Activated T-helper 1 cell treated with anti-CD3 and anti-CD28 coated beads, Interleukin-2, amount 50 U/mL, for 16 hours (primary cell): ENCODE results near the gene LYRM1.

ENCODE experiments used
- DNase-seq, 2 donors: peaks; one replicate each; pipeline ENCODE4 v3.0.0-alpha.2; 2020; ENCODE audit warnings: low read depth in 1 of 2, low spot score in 1 of 2

The LYRM1 gene

DNA sequence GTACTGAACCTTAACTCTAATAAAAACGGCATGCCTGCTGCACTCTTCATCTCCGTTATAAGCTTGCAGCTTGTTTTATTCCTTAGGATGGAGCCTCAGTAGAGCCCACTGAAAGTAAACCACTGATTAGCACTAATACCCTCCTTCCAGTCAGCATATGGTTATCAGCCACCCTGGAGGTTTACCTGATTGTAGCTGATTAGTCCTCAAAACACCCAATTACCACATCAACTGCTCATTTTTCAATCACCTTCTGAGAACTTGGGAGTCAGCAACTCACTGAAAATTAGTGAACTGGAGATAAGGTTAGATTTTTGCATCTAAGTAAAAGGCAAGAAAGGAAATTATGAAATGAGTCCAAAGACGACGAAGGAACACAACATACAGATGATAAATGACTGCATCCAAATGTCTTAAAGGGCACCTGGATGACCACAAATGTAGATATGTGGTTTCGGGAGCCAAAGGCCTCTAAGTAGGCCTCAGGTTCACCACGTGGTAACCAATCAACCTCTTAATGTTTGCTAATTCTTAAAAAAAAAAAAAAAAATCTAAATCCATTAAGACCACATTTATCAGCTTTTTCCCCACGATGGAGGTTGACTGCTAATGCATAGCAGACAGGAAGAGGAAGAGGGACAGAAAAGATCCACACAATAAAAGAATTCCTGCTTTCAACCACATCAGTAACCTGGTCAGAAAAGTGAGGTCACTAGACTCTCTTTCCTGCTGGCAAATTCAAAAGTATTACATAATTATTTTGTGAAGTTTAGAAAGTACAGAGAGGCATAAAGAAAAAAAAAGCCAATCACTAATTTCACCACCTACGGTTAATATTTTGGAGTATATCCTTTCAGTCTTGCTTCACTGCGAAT, 28.4 kb upstream of the LYRM1 start:
- DNase-seq = no peak

DNA sequence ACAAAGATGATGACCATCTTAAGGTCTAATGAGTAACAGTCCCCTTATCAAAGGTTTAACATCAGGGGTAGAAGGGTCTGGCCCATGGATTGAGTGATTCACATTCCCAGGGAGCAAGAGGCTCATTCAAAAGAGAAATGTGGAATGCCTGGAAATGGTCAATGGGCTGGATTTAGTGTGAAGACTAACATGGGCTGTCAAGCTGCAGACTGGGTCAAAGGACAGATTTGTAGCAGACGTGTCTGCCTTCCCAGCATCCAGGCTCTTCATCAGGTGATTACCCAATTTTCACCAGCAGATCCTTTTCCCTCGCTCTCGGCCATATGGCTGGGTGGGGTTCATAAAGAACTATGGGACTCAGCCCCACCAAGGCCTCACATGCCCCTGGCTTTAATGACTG, 27.2 kb upstream of the LYRM1 start:
- no peak for DNase-seq

DNA sequence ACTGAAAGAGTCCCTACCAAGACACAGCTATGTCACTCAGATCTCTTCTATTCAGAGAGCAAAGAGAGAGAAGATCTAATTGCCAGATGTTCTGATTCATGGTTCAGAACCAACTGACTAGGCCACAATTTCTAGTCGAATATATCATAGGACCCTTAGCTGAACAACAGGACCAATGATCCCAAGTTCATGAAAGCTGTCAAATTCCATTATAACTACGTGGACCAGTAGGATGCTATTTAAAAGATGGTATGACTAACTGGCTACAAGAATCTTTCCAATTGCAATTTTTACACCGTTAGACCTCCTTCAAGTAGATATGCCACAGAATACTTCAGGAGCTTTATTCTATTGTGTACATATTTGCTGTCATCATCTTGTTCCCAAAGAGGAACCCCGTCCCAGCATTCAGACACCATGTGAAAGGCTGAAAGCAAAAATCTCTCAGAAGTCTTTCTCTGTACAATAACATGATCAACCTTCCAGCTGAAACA, 26.4 kb upstream of the LYRM1 start:
- no peak for DNase-seq

DNA sequence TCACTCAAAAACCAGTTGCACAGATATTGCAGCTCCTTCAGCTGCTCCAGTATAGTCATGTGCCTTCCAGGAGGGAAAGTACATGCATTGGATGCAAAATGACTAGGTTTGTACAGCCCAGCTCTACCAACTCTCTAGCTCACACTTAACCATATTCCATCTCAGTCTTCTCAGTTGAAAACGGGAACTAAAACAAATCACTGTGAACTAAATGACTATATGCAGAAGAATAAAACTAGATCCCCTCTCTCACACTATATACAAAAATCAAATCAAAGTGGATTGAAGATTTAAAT, 25.3 kb upstream of the LYRM1 start:
- DNase-seq = no peak

DNA sequence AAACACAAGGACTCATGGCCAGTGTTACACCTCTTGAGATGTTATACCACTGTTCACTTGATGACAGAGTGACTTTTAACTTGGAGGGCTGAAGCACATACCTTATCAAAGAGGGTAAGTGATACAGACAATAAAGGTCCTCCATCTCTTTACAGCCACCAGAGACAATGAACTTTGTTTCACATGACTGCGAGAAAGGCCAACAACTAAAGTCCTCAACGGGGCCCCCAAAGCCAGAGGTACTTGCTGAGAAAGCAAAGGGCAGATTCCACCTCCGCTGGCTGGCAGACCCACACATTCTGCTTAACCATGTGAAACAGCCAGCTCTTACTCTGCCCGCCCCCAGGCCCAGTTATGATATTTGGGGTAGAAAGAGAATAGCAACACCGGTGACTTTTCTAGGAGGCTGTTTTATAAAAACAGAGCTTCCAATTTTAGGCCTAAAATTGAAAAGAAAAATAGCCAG, 21.9 kb upstream of the LYRM1 start:
- no peak for DNase-seq

DNA sequence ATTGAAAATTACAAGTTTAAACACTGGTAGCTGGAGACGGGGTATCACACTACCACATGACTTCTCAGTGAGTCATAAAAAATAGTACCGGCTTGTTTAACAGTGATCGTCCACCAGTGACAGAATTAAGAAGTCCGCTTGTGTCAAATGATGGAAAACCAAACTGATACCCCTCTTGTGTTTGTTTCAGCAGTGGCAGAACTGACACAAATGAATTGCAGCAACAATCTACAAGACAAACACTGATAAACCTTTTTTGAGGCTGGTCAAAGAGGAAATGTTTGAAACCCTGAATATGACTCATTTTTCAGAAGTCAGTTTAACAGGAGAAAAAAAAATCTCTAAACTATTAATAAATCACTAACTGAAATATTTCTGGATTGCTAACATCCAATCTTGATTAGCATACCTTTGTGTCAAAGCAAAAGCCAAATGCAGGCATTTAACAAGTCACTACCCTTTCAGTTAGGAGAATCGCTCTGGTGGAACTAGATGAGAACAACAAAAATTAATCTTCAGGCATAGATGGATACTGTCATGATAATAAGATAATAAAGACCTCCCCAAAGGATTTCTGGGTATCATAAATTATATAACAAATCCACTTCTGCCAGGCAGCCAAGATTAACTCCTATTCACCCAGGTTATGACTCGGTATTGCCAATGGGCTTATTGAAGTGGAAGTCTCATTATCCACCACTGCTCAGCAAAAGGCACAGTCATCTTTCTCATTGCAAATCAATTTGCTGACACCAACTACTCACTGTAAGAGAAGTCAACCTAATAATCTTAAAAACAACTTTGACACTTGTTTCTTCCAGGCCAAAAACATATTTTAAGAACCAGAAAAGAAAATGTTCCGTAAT, 21.2 kb upstream of the LYRM1 start:
- DNase-seq = no peak

DNA sequence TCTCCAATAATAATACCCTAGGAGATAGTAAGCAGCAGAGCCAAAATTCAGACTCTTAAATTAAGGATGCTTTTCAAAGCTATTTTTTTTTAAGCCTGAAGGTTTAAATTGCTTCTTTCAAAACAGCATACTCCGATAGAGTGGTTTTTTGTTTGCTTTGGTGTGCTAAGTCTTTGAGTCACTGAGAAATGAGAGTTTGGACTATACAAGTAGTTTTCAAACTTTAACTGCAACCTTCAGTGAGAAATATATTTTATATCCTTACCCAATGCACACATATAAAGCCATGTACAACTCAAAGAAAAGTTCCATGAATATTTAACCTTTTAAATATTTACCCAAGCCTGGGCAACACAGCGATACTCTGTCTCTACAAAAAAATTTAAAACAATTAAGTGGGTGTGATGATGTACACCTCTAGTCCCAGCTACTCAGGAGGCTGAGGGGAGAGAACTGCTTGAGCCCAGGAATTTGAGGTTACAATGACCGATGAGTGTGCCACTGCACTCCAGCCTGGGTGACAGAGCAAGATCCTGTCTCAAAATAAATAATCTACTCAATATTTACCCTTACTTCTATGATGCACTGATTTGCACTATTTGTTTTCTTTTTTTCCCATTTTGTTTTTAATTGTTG, 19.6 kb upstream of the LYRM1 start:
- no peak for DNase-seq

DNA sequence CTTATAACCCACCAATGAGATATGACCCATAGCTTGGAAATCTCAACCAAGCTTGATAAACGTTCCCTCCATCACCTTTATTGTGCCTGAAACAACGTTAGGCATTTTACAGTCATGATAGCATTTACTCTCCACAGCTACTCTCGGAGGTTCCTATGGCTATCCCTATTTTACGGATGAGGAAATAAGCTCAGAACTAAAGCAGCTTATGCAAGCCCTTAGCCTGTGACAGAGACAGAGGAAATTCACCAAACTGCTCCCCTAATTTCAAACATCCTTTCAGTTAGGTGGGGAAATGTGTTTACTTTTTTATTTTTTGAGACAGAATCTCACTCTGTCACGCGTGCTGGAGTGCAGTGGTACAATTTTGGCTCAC, 19.1 kb upstream of the LYRM1 start:
- no peak for DNase-seq

DNA sequence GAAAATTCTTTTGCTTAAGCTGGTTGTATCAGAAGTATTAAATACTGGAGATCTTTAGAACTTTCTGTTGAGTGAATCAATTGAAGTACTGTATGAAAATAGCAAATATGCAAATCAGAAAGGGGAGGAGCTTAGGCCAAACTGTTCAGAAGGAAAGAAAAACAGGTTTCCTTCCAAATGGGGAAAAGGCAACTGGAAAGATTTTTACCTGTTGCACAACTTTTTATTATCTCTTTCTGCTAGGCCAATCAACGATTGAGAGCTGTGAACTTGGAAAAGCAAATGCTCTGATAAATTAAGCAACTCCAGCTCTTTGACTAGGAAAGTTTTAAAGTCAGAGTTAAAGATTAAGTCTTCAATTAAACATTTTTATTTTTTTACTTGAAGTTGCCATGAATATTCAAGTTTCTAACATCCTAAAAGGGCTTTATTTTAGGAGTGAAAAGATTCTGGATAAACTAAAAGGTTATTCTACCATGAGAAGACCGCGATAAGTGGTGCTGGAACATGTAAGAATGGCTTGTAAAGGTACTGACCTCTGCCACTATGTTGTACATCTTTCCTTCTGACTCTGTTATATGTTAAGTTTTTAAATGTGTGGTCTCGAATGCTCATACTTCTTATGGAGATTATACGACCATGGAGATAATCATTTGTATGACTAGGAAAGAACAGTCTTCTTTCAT, 16.9 kb upstream of the LYRM1 start:
- no peak for DNase-seq

DNA sequence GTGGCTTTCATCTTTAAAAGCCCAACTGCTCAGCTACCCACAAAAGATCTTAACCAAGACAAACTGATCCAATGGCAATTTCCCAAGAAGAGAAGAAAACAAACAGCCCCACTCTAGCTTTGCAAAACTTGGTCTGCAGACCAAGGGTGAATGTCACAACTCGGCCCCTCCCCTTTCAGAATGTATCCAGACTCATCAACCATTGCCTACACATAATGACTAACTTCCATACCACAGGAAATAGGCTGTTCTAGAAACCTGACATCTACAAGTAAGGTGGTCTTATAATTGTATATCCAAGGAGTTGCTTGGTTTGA, 16.4 kb upstream of the LYRM1 start:
- DNase-seq = no peak

DNA sequence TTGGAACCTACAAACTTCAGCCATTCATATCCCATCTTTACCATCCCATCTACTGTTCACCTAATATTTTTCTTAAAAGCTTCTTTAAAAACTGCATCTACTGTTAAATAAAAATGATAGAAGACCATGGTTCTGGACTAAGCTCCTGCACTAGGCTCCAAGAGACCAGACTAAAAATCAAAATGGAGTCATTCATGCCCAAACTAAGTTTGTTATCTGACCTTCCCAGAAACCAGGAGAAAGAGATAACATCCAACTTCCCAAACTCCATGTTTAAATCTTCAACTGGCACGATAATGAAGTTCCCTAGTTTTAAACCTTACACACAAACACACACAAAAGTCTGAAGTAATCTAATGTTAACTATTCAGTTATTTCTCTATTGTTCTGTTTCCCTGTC, 14.3 kb upstream of the LYRM1 start:
- no peak for DNase-seq

DNA sequence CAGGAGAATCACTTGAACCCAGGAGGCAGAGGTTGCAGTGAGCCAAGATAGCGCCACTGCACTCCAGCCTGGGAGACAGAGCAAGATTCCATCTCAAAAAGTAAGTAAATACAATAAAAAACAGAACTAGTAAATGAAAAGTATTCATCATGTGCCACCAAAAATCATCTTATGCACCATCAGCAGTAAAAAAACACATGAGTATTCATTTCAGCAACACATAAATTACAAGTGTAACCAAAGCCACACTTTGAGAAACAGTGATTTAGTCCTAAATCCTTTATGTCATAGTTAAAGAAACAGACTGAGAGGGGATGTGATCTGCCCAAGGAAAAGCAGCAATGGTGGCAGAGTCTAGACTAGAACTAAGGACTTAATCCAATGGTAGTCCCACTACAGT, 13.4 kb upstream of the LYRM1 start:
- no peak for DNase-seq

DNA sequence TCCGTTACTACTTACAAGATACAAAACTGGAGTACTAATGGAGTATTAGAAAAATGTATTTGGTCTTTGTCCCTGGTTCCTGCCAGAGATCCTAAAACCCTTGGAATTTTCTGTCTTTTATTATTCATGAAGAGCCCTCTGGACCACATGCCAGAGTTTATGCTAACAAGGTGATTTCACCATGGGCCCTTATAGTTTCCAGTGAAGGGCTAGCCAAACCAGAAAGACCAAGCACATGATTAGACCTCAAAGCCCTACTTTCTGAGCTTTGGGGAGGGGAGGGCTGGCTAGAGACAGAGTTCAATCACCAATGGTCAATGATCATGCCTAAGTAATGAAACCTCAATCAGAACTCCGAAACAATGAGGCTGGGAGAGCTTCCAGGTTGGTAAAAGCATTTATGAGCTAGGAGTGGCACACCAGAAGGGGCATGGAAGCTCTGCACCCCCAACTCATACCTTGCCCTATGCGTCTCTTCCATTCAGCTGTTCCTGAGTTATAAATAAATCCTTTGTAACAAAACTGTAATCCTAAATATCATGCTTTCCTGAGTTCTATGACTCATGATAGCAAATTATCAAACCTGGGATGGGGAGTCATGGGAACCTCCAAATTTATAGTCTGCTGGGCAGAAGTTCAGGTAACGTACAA, 10.8 kb upstream of the LYRM1 start:
- no peak for DNase-seq

DNA sequence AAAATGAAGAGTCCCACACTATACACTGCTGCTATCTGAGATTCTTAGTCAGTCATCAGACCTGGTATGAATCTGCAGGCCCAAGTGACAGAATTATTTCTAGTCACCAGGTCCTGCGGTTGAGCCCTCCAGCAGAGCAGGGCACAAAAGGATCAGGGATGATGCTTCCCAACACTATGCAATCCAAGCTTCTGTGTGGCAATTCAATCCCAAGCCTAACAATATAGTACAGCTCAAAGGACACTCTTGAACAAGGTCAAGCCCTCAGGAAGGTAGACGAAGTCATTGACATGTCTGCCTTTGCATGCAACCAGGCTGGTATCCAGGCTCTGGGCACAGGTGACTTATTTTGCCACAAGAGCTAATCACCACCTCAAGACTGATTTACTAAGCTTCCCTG, 6.2 kb upstream of the LYRM1 start:
- DNase-seq = no peak

DNA sequence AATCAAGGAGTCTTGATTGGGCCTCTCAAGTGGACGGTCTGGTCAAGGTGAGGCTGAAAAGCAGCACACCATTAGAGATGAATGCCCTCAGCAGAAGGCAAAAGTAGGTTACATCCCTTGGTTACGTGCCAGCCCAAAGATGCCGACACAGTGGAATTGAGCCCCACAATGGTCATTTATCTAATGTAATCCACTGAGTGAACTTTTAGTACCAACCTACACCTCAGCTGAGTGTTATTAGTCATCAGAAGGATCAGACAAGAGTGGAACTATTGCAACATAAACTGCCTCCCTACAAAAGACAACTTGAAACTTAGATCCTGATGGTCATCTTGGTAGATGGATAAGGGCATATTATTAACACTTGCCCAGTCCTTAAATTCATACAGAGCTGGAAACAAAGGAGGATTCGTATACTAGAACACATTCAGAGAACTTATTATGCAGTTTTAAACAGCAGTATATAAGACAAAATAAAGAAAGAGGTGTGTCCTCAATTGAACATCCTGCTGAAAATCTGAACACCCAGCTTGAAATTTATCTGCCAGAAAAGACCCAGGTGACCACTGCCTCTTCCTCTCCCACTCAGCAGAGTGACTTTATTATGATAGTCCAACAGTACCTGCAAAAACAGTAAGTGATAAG, 3.2 kb upstream of the LYRM1 start:
- no peak for DNase-seq

DNA sequence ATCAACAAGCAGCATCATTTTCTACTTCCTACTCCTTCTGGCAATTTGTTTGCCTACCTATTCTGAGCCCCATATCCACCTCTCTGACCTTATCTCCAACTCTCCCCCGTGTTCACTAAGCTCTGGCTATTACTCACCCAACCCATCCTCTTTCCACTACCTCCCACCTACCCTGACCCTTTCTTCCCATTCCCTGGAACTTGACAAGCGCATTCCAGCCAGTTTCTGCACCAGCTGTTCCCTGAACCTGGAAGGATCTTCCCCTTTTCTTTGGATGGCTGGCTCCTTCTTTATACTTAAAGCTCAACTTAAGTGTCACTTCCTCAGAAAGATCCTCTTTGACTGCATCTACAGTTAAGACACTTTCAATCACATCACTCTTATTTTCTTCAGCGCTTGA, 2.6 kb upstream of the LYRM1 start:
- no peak for DNase-seq

DNA sequence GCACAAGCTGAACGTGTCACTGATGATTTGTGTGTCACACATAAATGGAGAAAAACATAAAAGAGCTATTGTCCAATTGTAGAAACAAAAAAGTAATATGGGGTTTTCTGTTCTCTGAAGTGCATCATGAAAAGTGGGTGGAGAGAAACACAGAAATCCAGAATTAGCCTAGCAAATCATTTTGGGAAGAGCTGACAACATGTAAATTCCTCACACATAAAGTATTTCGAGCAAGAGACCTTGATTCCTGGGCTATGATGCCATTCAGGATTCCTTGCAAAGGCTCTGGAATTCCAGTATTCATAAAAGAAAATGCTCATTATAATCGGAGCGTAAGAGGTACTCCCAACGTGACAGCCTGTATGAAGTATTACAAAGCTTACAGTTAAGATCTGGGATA, 1.5 kb upstream of the LYRM1 start:
- DNase-seq = no peak

DNA sequence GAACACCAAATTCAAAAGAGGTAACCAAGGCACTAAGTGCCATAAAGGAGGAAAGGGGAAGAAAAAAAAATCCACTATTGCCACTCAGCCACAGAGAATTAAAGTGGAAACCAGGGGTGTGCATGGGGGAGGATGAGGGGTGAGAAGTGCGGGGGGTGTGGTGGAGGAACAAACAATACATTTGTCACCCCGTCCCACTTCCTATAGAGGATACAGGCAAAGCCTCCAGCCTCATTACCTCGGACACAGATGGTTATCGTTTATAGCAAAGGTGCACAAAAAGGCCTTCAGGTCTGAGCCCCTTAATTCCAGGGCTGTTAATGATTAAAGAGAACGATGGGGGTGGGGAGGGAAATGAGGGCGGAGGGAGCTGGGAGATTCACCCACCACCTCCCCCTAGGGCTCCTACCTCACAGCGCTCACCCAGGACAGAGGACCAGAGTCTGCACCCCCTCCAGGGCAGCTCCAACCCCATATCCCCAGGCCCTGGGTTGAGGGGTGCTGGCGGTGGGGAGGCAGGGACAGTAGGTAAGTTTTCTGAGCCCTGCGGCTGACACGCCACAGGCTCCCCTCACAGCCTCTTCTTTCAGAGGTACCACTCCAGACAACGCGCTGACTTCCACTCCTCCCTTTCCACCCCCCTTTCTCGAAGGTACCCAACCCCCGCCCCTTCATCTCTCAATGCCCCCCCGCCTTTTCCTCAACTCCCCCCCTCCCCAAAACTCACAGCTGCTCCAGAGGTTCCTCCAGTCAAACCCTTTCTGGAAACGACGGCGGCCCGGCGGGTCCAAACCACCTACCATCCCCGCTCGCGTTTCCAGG, 883 bp upstream of the LYRM1 start:
- no peak for DNase-seq

DNA sequence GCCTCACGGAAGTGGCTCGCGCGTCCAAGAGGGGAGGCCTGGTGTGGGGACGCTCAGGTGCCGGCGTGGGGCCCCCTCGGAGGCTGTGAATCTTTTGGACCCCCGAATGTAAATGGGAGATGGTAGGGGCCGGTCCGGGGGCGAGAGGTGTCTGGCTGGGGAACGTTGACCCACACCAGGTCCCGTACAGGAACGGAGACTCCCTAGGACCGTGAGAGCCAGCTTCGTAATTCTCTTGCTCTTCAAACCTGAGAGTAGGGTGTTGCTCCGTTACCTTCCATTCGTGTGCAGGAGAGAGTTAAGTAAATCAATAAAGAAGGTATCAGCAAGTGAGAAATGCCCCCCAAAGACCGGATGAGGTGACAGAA, 481 bp downstream of the LYRM1 start:
- no peak for DNase-seq
